H1 (cell line): ENCODE measurements around the gene TELO2. TPM values are rescaled to one million over a fixed set of nuclear protein-coding genes. Genes with fewer than 3 reads are reported as not detected.

ENCODE experiments used
- CTCF ChIA-PET: fragments of 300-600 bp; sonication (Branson Sonifier 250); formaldehyde crosslinking; loops from one replicate; lab custom pipeline; 2021; ENCODE audit not compliant: partially characterized antibody; lab: Charles Lee
- POLR2A ChIA-PET: fragments of 300-600 bp; sonication (Branson Sonifier 250); formaldehyde crosslinking; loops from one replicate; lab custom pipeline; 2021; ENCODE audit warnings: inconsistent platforms; ENCODE audit not compliant: partially characterized antibody; lab: Charles Lee
- DNase-seq, 2 experiments: peaks; one replicate each; pipeline versions ENCODE4 v3.0.0 to v3.0.0-alpha.2; 2010 to 2022; ENCODE audit warnings: low spot score in 2 of 2, low read depth in 1 of 2, mixed read lengths in 1 of 2
- FAIRE-seq: peaks from 2 replicates; lab custom pipeline; 2011; peaks lifted over from hg19 to GRCh38; lab: Jason Lieb, UNC
- H2AFZ ChIP-seq: 2 replicates; pipeline ENCODE4 v1.8.1; 2012; ENCODE audit warnings: low read length, inconsistent platforms
- H2AK5ac ChIP-seq: 2 replicates; pipeline ENCODE4 v1.6.1; 2013; ENCODE audit warnings: low read depth, low read length
- H2BK120ac ChIP-seq: replicated peaks from 2 replicates; pipeline ENCODE3; 2013; ENCODE audit warnings: low read depth, low read length, inconsistent platforms
- H2BK12ac ChIP-seq: 2 replicates; pipeline ENCODE4 v1.6.1; 2013; ENCODE audit warnings: low read depth, low read length
- H2BK15ac ChIP-seq: 2 replicates; pipeline ENCODE4 v1.6.1; 2013; ENCODE audit warnings: low read length
- H2BK20ac ChIP-seq: 2 replicates; pipeline ENCODE4 v1.6.1; 2013; ENCODE audit warnings: low read length
- H2BK5ac ChIP-seq: 2 replicates; pipeline ENCODE4 v1.6.1; 2013; ENCODE audit warnings: low read depth, low read length
- H3K14ac ChIP-seq: 2 replicates; pipeline ENCODE4 v1.6.1; 2013; ENCODE audit warnings: inconsistent platforms; ENCODE audit not compliant: insufficient read length
- H3K18ac ChIP-seq: 2 replicates; pipeline ENCODE4 v1.6.1; 2013; ENCODE audit warnings: low read length; ENCODE audit errors: extremely low read depth
- H3K23ac ChIP-seq: 2 replicates; pipeline ENCODE4 v1.6.1; 2013; ENCODE audit warnings: inconsistent platforms; ENCODE audit not compliant: insufficient read length
- H3K23me2 ChIP-seq: 2 replicates; pipeline ENCODE4 v1.6.1; 2013; ENCODE audit warnings: low read depth, low read length
- H3K27ac ChIP-seq: 2 replicates; pipeline ENCODE4 v1.6.1; 2011; ENCODE audit warnings: low read depth, low read length, inconsistent platforms
- H3K27me3 ChIP-seq, 4 experiments: replicated peaks in 1 of 4; 1 replicate in 1 of 4; 2 replicates in 3 of 4; pipeline versions ENCODE4 v1.6.1 to v1.8.1; 2011 to 2013; ENCODE audit warnings: low read length in 3 of 4, mild to moderate bottlenecking in 3 of 4, inconsistent platforms in 2 of 4, mixed read lengths in 2 of 4, moderate library complexity in 1 of 4; ENCODE audit not compliant: control insufficient read depth in 3 of 4, insufficient read depth in 3 of 4; ENCODE audit errors: extremely low read depth in 1 of 4
- H3K36me3 ChIP-seq, 4 experiments: 2 replicates each; pipeline versions ENCODE4 v1.6.1 to v1.8.1; 2011 to 2013; ENCODE audit warnings: mild to moderate bottlenecking in 4 of 4, low read length in 3 of 4, moderate library complexity in 2 of 4, control low read depth in 1 of 4, inconsistent platforms in 1 of 4; ENCODE audit not compliant: insufficient read depth in 4 of 4, control insufficient read depth in 2 of 4
- H3K4ac ChIP-seq: replicated peaks from 2 replicates; pipeline ENCODE3; 2013; ENCODE audit warnings: low read length, low read depth, mixed read lengths, inconsistent platforms; ENCODE audit not compliant: insufficient read length
- H3K4me1 ChIP-seq, 4 experiments: replicated peaks in 1 of 4; 1 replicate in 1 of 4; 2 replicates in 3 of 4; pipeline versions ENCODE4 v1.6.1 to v1.8.1; 2011 to 2013; ENCODE audit warnings: low read length in 3 of 4, inconsistent platforms in 2 of 4, mixed read lengths in 1 of 4; ENCODE audit not compliant: insufficient read depth in 4 of 4, control insufficient read depth in 3 of 4
- H3K4me2 ChIP-seq, 2 experiments: 2 replicates each; pipeline versions ENCODE4 v1.6.1 to v1.8.1; 2011 to 2013; ENCODE audit warnings: low read depth in 2 of 2, low read length in 2 of 2, control low read depth in 1 of 2, inconsistent platforms in 1 of 2, mild to moderate bottlenecking in 1 of 2; ENCODE audit not compliant: insufficient read depth in 1 of 2
- H3K4me3 ChIP-seq, 4 experiments: fragments of 200-600, 300-600 bp in 1 of 4; sonication (generic), shearing (Covaris generic), sonication (Bioruptor Twin) in 1 of 4; 2 replicates each; pipeline versions ENCODE4 v1.5.1 to v1.8.1; 2011 to 2016; ENCODE audit warnings: low read length in 4 of 4, low read depth in 3 of 4, control low read depth in 2 of 4, inconsistent platforms in 2 of 4, mild to moderate bottlenecking in 2 of 4, mixed read lengths in 1 of 4, moderate library complexity in 1 of 4; ENCODE audit not compliant: insufficient read depth in 2 of 4; ENCODE audit errors: extremely low read depth in 1 of 4
- H3K56ac ChIP-seq: replicated peaks from 2 replicates; pipeline ENCODE3; 2013; ENCODE audit warnings: low read depth, mild to moderate bottlenecking, mixed read lengths, low read length, inconsistent platforms; ENCODE audit not compliant: insufficient read length
- H3K79me1 ChIP-seq: 2 replicates; pipeline ENCODE4 v1.6.1; 2013; ENCODE audit warnings: low read depth, low read length, control low read depth
- H3K79me2 ChIP-seq, 2 experiments: 2 replicates each; pipeline versions ENCODE4 v1.6.1 to v1.8.1; 2012 to 2013; ENCODE audit warnings: low read length in 2 of 2, mild to moderate bottlenecking in 2 of 2, inconsistent platforms in 1 of 2; ENCODE audit not compliant: insufficient read depth in 2 of 2, control insufficient read depth in 1 of 2
- H3K9ac ChIP-seq, 4 experiments: replicated peaks in 1 of 4; 1 replicate in 1 of 4; 2 replicates in 3 of 4; pipeline versions ENCODE4 v1.6.1 to v1.8.1; 2011 to 2013; ENCODE audit warnings: low read depth in 3 of 4, low read length in 3 of 4, control low read depth in 2 of 4, mild to moderate bottlenecking in 2 of 4, moderate library complexity in 2 of 4, inconsistent platforms in 1 of 4; ENCODE audit errors: extremely low read depth in 1 of 4
- H3K9me3 ChIP-seq, 2 experiments: 2 replicates each; pipeline versions ENCODE4 v1.6.1 to v1.8.1; 2012 to 2013; ENCODE audit warnings: mild to moderate bottlenecking in 2 of 2, moderate library complexity in 2 of 2, control low read depth in 1 of 2, inconsistent platforms in 1 of 2, low read depth in 1 of 2, low read length in 1 of 2, mixed read lengths in 1 of 2; ENCODE audit not compliant: insufficient read depth in 2 of 2
- H4K20me1 ChIP-seq, 2 experiments: replicated peaks in 1 of 2; 2 replicates each; pipeline versions ENCODE3 to v1.8.1; 2011 to 2013; ENCODE audit warnings: inconsistent platforms in 2 of 2, low read length in 2 of 2, mild to moderate bottlenecking in 1 of 2; ENCODE audit not compliant: insufficient read depth in 2 of 2, control insufficient read depth in 1 of 2
- H4K5ac ChIP-seq: 2 replicates; pipeline ENCODE4 v1.6.1; 2013; ENCODE audit warnings: low read length, low read depth, mixed read lengths, inconsistent platforms; ENCODE audit not compliant: insufficient read length
- H4K8ac ChIP-seq: 2 replicates; pipeline ENCODE4 v1.8.0; 2013; ENCODE audit warnings: mild to moderate bottlenecking, moderate library complexity, low read length, inconsistent platforms; ENCODE audit not compliant: insufficient read depth; ENCODE audit errors: extremely low read depth
- H4K91ac ChIP-seq: replicated peaks from 2 replicates; pipeline ENCODE3; 2013; ENCODE audit warnings: low read length, mixed read lengths, inconsistent platforms; ENCODE audit not compliant: insufficient read length
- ATF2 ChIP-seq: IDR thresholded peaks from 2 replicates; pipeline ENCODE4 v1.6.1; 2012; ENCODE audit warnings: low read length, inconsistent platforms
- BACH1 ChIP-seq: IDR thresholded peaks from 2 replicates; pipeline ENCODE4 v1.6.1; 2012; ENCODE audit warnings: low read length, improper control_type of control experiment
- BCL11A ChIP-seq, 2 experiments: IDR thresholded peaks; one replicate each; pipeline ENCODE4 v1.6.1; 2011; ENCODE audit warnings: low read depth in 2 of 2, low read length in 2 of 2, mild to moderate bottlenecking in 2 of 2
- CHD1 ChIP-seq: IDR thresholded peaks from 2 replicates; pipeline ENCODE4 v1.6.1; 2012; ENCODE audit warnings: low read depth, low read length, improper control_type of control experiment
- CHD2 ChIP-seq: IDR thresholded peaks from 2 replicates; pipeline ENCODE4 v1.6.1; 2012; ENCODE audit warnings: low read length, improper control_type of control experiment
- CREB1 ChIP-seq: IDR thresholded peaks from 2 replicates; pipeline ENCODE4 v1.6.1; 2012; ENCODE audit warnings: inconsistent platforms
- FOSL1 ChIP-seq: IDR thresholded peaks from 2 replicates; pipeline ENCODE4 v1.6.1; 2011; ENCODE audit warnings: mild to moderate bottlenecking, low read depth, low read length, moderate library complexity; ENCODE audit not compliant: insufficient read depth
- JUND ChIP-seq: IDR thresholded peaks from 2 replicates; pipeline ENCODE4 v1.6.1; 2011; ENCODE audit warnings: mild to moderate bottlenecking, improper control_type of control experiment, low read length
- KDM1A ChIP-seq: fragments of 200-600, 300-600 bp; sonication (generic); IDR thresholded peaks from 2 replicates; pipeline ENCODE4 v1.7.1; 2016; ENCODE audit warnings: mild to moderate bottlenecking, low read length, borderline replicate concordance
- MAFK ChIP-seq: IDR thresholded peaks from 2 replicates; pipeline ENCODE4 v1.6.1; 2012; ENCODE audit warnings: low read depth, mild to moderate bottlenecking, improper control_type of control experiment, low read length
- PHF8 ChIP-seq: fragments of 200-600 bp; sonication (generic); conservative IDR thresholded peaks from 2 replicates; pipeline ENCODE4 v1.7.1; 2012; ENCODE audit warnings: low read depth, mild to moderate bottlenecking, inconsistent platforms, low read length, moderate library complexity
- SIN3A ChIP-seq, 2 experiments: IDR thresholded peaks in 1 of 2; conservative IDR thresholded peaks in 1 of 2; 2 replicates each; pipeline ENCODE4 v1.6.1; 2011 to 2012; ENCODE audit warnings: low read length in 2 of 2, improper control_type of control experiment in 1 of 2, low read depth in 1 of 2, mild to moderate bottlenecking in 1 of 2
- SP2 ChIP-seq: IDR thresholded peaks from 2 replicates; pipeline ENCODE4 v1.6.1; 2012; ENCODE audit warnings: mild to moderate bottlenecking, low read length, inconsistent platforms
- ZNF274 ChIP-seq: IDR thresholded peaks from 2 replicates; pipeline ENCODE4 v1.7.0; 2012; ENCODE audit warnings: low read length, borderline replicate concordance; ENCODE audit errors: extremely low read depth
- WGBS, 2 experiments: shearing (Covaris generic) in 1 of 2; methylation state at CpG; one replicate each; pipeline versions ENCODE4 v1.1.6 to v1.1.7; 2013 to 2015; ENCODE audit warnings: low lambda C conversion rate in 2 of 2, mixed read lengths in 2 of 2, inconsistent platforms in 1 of 2, low coverage in 1 of 2, missing lambda C conversion rate in 1 of 2; ENCODE audit not compliant: insufficient replicate concordance in 2 of 2, insufficient coverage in 1 of 2, insufficient read length in 1 of 2; ENCODE audit errors: extremely low coverage in 1 of 2, missing lambda C conversion rate in 1 of 2; 5-methylcytosine and 5-hydroxymethylcytosine counted together
- polyA plus RNA-seq, 7 experiments: library from polyadenylated mRNA; depleted of rRNA in 3 of 7; stranded (reverse) in 5 of 7; unstranded in 2 of 7; fragments of >200 nt in 5 of 7; fragments of 200-250 nt in 2 of 7; gene quantifications; 1 replicate in 5 of 7; 2 replicates in 1 of 7; 4 replicates in 1 of 7; pipeline versions ENCODE4 v1.2.1 to v1.2.3, GENCODE V29; 2011 to 2013; ENCODE audit warnings: missing spikeins in 2 of 7, mixed read lengths in 2 of 7
- total RNA-seq: library from RNA; stranded (reverse); fragmentation: NEBNext Ultra II Directional; extraction: Animal tissue kit (Norgen Biotek cat#: 25700); gene quantifications from 2 replicates; pipeline ENCODE4 v1.2.1, GENCODE V29; 2021

TELO2 gene
- total and polyA plus RNA-seq, 2 of the 8 experiments (the other 6 are each of a cell fraction or from before 2014, with no cell fraction given), result 39.3 to 64.8 TPM

- H2BK5ac ChIP-seq, result no peak overlapping the region
- no peak overlapping the region for H2AK5ac ChIP-seq
- H3K56ac ChIP-seq, result no peak overlapping the region
- H4K8ac ChIP-seq, result no peak overlapping the region
- WGBS, 2 experiments, result 95% methylated on average over 16 of the region's 20 CpGs; no CpG with 5 or more reads in 1 of the 2 experiments
- H3K9me3 ChIP-seq, result no peaks in the 10 kb centered on the region
- ChIA-PET POLR2A (no interaction called here), CTCF (no interaction called here)
- no peak overlapping the region for H3K4me2 ChIP-seq
- no peaks in the 10 kb centered on the region for H3K23me2 ChIP-seq
- H4K20me1 ChIP-seq, result peaks cover 2 to 12% of the 10 kb centered on the region in 2 experiments
- no peaks in the 10 kb centered on the region for H3K79me2 ChIP-seq
- FAIRE-seq (no peak), DNase-seq (no peak)
- H4K5ac ChIP-seq, result no peak overlapping the region
- H3K4me1 ChIP-seq, result no peaks in the 10 kb centered on the region
- no peak overlapping the region for H3K4ac ChIP-seq
- H3K79me1 ChIP-seq, result no peaks in the 10 kb centered on the region
- no peak overlapping the region for H2BK20ac ChIP-seq
- peaks cover 0 to 43% (median 12%) of the 10 kb centered on the region in 4 experiments; a peak in 5 of 8 replicates for H3K36me3 ChIP-seq
- no peak overlapping the region for H3K18ac ChIP-seq
- no peak overlapping the region for H2AFZ ChIP-seq
- H3K27ac ChIP-seq, result no peak overlapping the region
- no peak overlapping the region for H3K14ac ChIP-seq
- no peak overlapping the region for H2BK15ac ChIP-seq
- H3K27me3 ChIP-seq, result no peaks in the 10 kb centered on the region
- no peak overlapping the region for H3K23ac ChIP-seq
- no peak overlapping the region for H2BK120ac ChIP-seq
- H3K4me3 ChIP-seq, result no peak overlapping the region
- H3K9ac ChIP-seq, result no peak overlapping the region
- H2BK12ac ChIP-seq, result no peak overlapping the region
- H4K91ac ChIP-seq, result no peak overlapping the region
- TF ChIP-seq CHD1, result no peak
- no peak for TF ChIP-seq SIN3A (conservative IDR thresholded peaks at IDR 0.05 in 1 of 2, IDR thresholded peaks at IDR 0.05 in 1 of 2; ENCODE audit: low read depth in 1 of 2, low read length in 2 of 2)
- TF ChIP-seq BCL11A (IDR thresholded peaks at IDR 0.05; ENCODE audit: low read depth in 2 of 2, low read length in 2 of 2), result no peak
- no peak for TF ChIP-seq SP2
- TF ChIP-seq BACH1, result no peak
- no peak for TF ChIP-seq JUND
- TF ChIP-seq FOSL1, result no peak
- no peak for TF ChIP-seq CREB1
- no peak for TF ChIP-seq MAFK
- TF ChIP-seq ZNF274, result no peak
- TF ChIP-seq ATF2, result no peak
- no peak for TF ChIP-seq PHF8
- no peak for TF ChIP-seq CHD2
- no peak for TF ChIP-seq KDM1A
These were observed 40.6 kb upstream of the TELO2 start for GRCh38 chr16:1452530-1452929.
